GM18520 (cell line): ENCODE results near the gene PDK3.

Experiments used
- ATAC-seq: cut with Tn5 transposase; IDR thresholded peaks from one replicate; pipeline ENCODE4 v1.9.1; 2021; ENCODE audit not compliant: unreplicated experiment

Gene PDK3

GRCh38 chrX:24464836-24465531, at the start of gene PDK3:
Gene PDK3, plus strand, starts transcription at chrX:24465286. Its CDS starts 170 bp downstream, at chrX:24465456.
- ATAC-seq = peak; percentile 98

GRCh38 chrX:24415921-24416320, 49.2 kb upstream of the PDK3 start:
- no peak for ATAC-seq

- no peak for ATAC-seq
Measured at GRCh38 chrX:24423960-24424359, 41.1 kb upstream of the PDK3 start.

GRCh38 chrX:24424948-24425347, 40.1 kb upstream of the PDK3 start:
- ATAC-seq = no peak

DNA sequence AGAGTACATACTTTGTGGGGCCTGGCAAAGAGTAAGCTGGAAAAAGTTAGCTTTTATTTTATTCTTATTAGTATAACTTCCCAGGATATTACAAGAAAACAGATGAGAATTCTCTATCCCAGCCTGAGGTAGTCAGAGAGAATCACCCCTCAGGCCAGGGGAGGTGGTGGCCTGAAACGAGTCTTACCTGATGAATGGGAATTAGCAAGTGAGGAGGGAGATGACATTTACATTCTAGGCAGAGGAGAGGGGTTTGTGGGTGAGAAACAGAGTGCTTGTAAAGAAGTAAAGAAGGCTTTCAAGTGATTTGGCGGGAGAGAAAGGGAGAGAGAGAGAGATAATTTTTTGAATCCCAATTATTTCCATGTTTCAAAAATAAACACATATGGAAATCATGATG, 39.3 kb upstream of the PDK3 start:
- ATAC-seq = no peak

DNA sequence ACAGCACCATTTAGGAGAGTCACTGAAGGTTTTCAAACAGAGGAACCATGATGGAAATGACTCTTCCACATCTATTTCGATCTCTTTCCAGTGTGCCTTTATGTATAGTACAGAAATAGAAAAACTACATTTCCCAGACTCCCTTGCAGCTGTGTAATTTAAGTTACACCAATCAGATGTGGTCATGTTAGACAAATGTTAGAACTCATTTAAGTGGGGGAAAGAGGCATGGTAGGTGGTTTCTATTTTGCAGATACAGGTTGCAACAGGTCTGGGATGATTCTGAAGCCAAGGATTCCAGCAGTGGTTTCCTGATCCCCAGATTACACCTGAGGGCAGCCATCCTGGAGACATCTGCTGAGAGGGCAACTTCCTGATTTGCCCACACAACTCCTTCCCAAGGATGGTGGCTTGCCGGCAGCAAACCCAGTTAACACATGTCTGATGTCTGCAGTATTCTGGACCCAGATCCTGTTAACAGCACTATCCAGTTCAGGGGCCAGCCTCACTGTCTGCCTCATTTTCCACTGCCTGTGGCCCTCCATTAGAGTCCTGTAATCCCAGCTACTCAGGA, 38.7 kb upstream of the PDK3 start:
- no peak for ATAC-seq

DNA sequence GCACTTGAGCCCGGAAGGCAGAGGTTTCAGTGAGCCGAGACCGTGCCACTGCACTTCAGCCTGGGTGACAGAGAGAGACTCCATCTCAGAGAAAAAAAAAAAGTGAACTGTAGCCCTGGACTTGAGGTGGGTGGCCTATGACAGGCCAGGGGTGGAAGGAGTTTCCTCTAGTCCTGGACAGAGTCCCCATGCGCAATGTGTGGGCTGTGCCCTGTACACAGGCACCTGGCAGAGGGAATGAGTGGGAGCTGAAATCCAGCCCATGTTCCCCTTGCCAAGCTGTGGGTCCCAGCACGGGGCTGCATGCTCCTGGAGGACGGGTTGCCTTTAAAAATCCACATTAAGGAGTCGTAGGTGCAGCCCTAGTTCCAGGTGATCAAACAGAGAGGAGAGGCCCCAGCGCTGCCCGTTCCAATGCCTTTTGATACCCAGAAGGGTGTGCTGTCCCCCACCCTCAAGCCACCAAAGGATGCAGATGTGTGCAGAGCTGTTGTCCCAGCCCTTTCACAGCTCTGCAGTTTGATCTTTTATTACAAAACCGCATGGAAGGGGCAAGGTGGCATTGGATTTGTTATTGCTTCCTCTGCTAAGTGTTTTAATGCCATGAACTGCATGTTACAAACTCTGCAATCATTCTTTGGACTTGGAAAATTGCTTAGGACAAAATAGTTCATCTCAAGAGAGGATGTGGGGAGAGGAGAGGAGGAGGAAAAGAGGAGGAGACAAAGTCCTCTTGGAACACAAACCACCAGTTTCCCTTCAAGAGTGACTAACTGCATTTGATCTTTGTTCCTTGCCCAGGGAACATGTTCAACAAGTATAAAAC, 38.0 kb upstream of the PDK3 start:
- ATAC-seq = no peak

DNA sequence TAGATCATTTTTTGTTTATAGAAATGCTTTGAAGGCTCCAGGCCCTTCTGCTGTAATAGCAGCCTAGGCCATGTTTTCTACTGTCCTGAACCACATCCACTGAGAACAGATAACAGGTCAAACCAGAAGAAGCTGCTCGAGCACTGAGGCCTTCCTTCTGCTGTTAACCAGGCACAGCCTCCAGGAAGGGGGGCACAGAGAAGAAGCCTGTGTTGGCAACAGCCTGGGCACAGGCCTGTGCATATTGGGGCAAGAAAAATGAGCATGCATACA, 37.4 kb upstream of the PDK3 start:
- ATAC-seq = no peak

GRCh38 chrX:24428516-24428915, 36.6 kb upstream of the PDK3 start:
- ATAC-seq = no peak

DNA sequence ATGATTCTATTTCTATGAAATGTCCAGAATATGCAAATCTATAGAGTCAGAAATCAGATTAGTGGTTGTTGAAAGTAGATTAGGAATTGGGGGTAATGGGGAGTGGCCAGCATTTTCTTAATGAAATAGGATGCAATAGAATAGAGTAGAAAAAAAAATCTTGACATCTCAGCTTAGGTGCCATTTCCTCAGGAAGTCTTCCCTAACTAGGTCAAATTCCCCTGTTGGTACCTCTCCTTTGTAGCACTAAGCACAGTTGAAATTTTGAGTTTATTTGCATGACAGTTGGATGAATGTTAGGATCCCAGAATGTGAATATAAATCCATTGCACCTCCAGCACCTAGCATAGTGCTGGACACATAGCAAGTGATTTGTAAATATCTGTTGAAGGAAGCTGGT, 30.0 kb upstream of the PDK3 start:
- no peak for ATAC-seq

DNA sequence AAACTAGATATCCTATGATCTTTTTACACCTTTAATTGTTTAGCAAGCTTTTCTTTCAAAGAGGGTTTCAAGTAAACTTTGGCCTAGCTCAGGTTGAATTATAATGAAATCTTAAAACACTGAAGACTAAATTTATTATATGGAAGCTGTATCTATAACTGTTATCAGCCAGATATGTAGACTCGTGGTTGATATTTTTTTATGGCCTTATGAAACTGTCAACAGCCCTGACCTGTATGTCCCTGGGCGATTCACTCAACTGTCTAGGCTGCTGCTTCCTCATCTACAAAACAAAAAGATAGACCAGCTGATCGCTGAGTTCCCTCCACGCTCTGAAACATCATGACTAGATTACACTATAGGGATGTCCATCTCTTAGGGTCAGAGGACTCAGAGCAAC, 21.2 kb upstream of the PDK3 start:
- ATAC-seq = no peak

- ATAC-seq = no peak
Measured at GRCh38 chrX:24444645-24445044, 20.4 kb upstream of the PDK3 start.

DNA sequence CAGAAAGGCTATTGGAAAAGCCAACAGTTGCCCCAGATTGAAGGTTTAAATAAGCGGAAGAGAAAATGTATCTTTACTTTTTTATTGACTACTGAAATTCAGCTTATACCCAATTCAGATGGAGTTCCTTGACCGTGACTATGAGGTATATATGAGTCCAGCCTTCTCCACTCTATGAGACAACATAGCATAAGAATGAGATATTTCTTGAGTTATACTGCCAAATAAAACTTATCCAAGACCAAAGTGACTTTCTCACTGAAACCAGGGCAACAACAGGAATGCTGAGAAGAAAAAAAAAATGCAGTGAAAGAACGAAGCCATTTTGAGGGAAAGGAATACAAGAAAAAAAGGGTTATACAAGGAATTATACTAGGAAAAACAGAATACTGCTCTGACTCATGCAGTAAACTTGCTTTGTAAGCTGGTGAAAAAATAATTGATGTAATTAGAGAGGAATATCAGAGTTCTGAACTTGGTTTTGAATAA, 16.3 kb upstream of the PDK3 start:
- no peak for ATAC-seq

GRCh38 chrX:24463077-24463476, 2.0 kb upstream of the PDK3 start:
- ATAC-seq = no peak

DNA sequence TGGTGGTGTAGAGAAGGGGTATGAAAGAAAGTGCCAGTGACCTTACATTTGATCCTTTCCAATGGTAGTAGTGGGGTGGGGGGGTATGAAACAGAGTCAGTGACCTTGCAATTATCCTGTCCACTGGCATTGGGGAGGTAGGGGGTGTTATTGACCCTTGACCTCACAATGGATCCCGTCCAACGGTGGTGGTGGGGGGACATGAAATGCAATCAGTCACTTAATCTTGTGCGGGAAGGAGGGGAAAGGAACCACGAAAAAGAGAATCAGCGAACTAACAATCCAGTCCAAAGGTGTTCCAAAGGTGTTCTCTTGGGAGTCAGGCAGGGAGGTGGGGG, 619 bp upstream of the PDK3 start:
- ATAC-seq = no peak

DNA sequence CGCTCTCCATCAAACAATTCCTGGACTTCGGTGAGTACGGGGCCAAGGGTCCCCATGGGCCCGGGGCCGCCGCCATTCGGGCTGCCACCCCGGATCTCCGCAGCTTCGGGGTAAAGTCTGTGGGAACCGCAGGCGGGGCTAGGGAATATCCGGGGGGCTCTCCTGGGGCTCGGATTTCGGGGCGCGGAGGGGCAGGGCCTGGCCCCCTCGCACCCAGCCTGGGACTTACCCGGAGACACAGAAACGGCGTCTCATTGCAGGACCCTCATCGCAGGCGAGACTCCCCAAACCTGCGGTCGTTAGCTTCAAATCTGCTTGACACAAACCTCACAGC, 413 bp downstream of the PDK3 start:
- ATAC-seq = no peak

DNA sequence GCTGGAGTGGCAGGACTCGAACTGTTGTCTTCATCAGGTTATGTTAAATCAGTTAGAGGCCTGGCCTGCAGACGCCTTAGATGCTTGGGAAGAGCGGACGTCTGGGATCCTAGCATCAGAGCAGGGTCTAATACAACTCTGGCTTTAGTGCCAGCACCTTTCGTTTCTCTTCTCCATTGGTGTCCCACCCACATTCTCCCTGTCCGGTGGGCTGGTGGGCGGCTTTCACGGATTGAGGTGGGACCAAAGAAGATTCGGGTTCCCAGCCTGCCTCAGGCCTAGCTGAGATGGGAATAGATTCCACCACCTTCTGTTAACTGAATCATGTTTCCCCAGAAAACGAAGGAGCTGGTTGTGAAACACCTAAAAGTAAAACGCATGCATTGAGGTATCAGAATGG, 939 bp downstream of the PDK3 start:
- ATAC-seq = no peak

DNA sequence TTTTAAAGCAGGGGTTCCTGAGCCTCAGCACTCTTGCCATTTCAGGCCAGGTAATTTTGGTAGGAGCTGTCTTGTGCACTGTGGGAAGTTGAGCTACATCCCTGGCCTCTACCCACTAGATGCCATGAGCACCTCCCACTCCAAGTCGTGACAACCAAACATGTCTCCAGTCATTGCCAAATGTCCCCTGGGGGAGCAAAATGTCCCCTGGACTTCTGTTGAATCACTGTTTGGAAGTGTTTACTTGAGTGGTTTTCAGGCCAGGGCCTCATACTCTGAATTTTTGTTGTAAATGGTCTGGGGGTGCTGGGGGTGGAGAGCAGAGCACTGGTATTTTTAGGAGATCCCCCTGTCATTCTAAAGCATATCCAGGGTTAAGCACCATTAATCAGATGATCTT, 3.2 kb downstream of the PDK3 start:
- no peak for ATAC-seq

DNA sequence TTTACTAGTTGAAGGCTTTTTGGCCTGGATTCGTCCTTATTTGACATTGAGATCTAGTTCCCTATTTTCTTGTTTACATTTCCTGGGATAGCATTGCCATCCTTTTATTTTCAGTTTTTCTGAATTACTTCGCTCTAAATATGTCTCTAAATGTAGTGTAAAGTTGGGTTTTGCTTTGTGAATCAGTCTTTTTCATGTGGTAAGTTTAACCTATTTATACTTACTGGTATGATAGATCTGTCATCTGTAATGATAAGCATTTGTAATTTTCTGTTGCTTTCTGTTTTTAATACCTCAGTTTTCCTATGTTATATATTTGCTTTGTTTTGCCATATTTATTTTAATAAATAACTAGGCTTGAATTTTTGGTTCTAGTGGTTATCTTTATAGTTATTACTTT, 6.7 kb downstream of the PDK3 start:
- ATAC-seq = no peak

GRCh38 chrX:24475480-24475879, 10.4 kb downstream of the PDK3 start:
- ATAC-seq = no peak

- ATAC-seq = no peak
Measured at GRCh38 chrX:24478509-24478908, 13.4 kb downstream of the PDK3 start.

DNA sequence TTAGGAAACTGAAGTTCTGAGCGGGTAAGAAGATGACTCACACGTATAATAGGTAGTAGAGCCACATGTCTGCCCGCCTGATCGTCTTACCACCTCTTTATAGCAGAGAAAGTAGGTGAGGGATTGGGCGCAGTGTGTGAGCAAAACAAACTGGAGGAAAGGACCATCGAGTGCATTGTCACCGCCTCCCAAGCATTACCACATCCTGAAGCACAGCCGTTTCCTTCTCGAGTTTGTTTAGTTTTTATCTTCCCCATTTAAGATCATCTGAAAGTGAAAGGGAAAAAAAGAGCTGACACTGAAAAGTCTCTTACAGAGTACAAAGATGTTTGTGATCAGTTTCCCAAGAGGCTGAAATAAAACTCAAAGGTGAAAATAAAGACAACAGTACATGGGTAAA, 14.8 kb downstream of the PDK3 start:
- ATAC-seq = peak; percentile 86
